HepG2 (cell line): Measurements from ENCODE around the gene COG1. TPM values are rescaled to one million over a fixed set of nuclear protein-coding genes. Genes with fewer than 3 reads are reported as not detected.

Experiments used
- AGO2 ChIP-seq: fragments of 200-400 bp; formaldehyde crosslinking; optimal IDR thresholded peaks from 2 replicates; pipeline ENCODE3; 2017; ENCODE audit warnings: mild to moderate bottlenecking, low read depth, low read length, moderate library complexity
- DDIT3 ChIP-seq: sonication (generic); formaldehyde crosslinking; IDR thresholded peaks from 2 replicates; pipeline ENCODE4 v1.4.0; 2020; ENCODE audit warnings: mild to moderate bottlenecking, missing genetic modification reagents
- KDM2A ChIP-seq: sonication (generic); formaldehyde crosslinking; IDR thresholded peaks from 2 replicates; pipeline ENCODE4 v1.4.0; 2020; ENCODE audit warnings: low read depth, missing genetic modification reagents, borderline replicate concordance
- KLF15 ChIP-seq: sonication (generic); formaldehyde crosslinking; IDR thresholded peaks from 2 replicates; pipeline ENCODE4 v1.8.1; 2023; ENCODE audit warnings: borderline replicate concordance, mild to moderate bottlenecking, inconsistent platforms, missing genetic modification reagents, mixed read lengths
- U2AF2 ChIP-seq: fragments of 200-400 bp; formaldehyde crosslinking; IDR thresholded peaks from 2 replicates; pipeline ENCODE4 v1.6.1; 2017; ENCODE audit warnings: low read depth, mild to moderate bottlenecking, low read length
- ZNF224 ChIP-seq: sonication (generic); formaldehyde crosslinking; IDR thresholded peaks from 2 replicates; pipeline ENCODE4 v1.5.0; 2020; ENCODE audit warnings: mild to moderate bottlenecking, missing genetic modification reagents
- ZNF354B ChIP-seq: sonication (generic); formaldehyde crosslinking; IDR thresholded peaks from 2 replicates; pipeline ENCODE4 v1.8.0; 2022; ENCODE audit warnings: mild to moderate bottlenecking, missing genetic modification reagents
- ZNF550 ChIP-seq: sonication (generic); formaldehyde crosslinking; IDR thresholded peaks from 2 replicates; pipeline ENCODE4 v1.4.0; 2020; ENCODE audit warnings: mild to moderate bottlenecking, missing genetic modification reagents, borderline replicate concordance
- ZNF552 ChIP-seq: sonication (generic); formaldehyde crosslinking; IDR thresholded peaks from 2 replicates; pipeline ENCODE4 v1.9.0; 2022; ENCODE audit warnings: missing genetic modification reagents, mild to moderate bottlenecking, borderline replicate concordance
- ZNF569 ChIP-seq: sonication (generic); formaldehyde crosslinking; IDR thresholded peaks from 2 replicates; pipeline ENCODE4 v1.5.0; 2020; ENCODE audit warnings: mild to moderate bottlenecking, missing genetic modification reagents, moderate library complexity, borderline replicate concordance
- ZNF597 ChIP-seq: sonication (generic); formaldehyde crosslinking; IDR thresholded peaks from 2 replicates; pipeline ENCODE4 v1.5.0; 2020; ENCODE audit warnings: missing genetic modification reagents
- ZNF749 ChIP-seq: sonication (generic); formaldehyde crosslinking; IDR thresholded peaks from 2 replicates; pipeline ENCODE4 v1.8.0; 2022; ENCODE audit warnings: mild to moderate bottlenecking, missing genetic modification reagents, moderate library complexity, borderline replicate concordance
- ZNF788 ChIP-seq: sonication (generic); formaldehyde crosslinking; IDR thresholded peaks from 2 replicates; pipeline ENCODE4 v1.5.0; 2020; ENCODE audit warnings: mild to moderate bottlenecking, missing genetic modification reagents, borderline replicate concordance
- ZNF792 ChIP-seq: IDR thresholded peaks from 2 replicates; pipeline ENCODE4 v1.6.1; 2016
- ZNF800 ChIP-seq: sonication (generic); formaldehyde crosslinking; IDR thresholded peaks from 2 replicates; pipeline ENCODE4 v1.4.0; 2020; ENCODE audit warnings: missing genetic modification reagents
- polyA plus RNA-seq, 8 experiments: library from polyadenylated mRNA; depleted of rRNA in 3 of 8; stranded (reverse) in 7 of 8; unstranded in 1 of 8; fragments of >200 nt; fragmentation: Illumina TruSeq in 4 of 8; extraction: Trizol in 4 of 8; gene quantifications; 2 replicates each; pipeline versions ENCODE4 v1.2.1 to v1.2.3, GENCODE V29; 2011 to 2016; ENCODE audit warnings: low read depth in 4 of 8, missing spikeins in 1 of 8, mixed read lengths in 1 of 8; ENCODE audit not compliant: insufficient read depth in 1 of 8
- total RNA-seq, 5 experiments: library from RNA; depleted of rRNA; stranded (reverse); fragments of >200 nt; fragmentation: Illumina TruSeq; extraction: Trizol; gene quantifications; 2 replicates each; pipeline ENCODE4 v1.2.3, GENCODE V29; 2016; ENCODE audit warnings: low read depth in 1 of 5
- TF ChIP-seq, protein P1 (sequence below): IDR thresholded peaks from 2 replicates; pipeline ENCODE4 v1.6.1; 2016; ENCODE audit warnings: control low read depth
- TF ChIP-seq, protein P2 (sequence below): sonication (generic); IDR thresholded peaks from 2 replicates; pipeline ENCODE4 v1.6.1; 2016; ENCODE audit warnings: low read depth, borderline replicate concordance
- TF ChIP-seq, protein P3 (sequence below): sonication (generic); formaldehyde crosslinking; IDR thresholded peaks from 2 replicates; pipeline ENCODE4 v1.4.0; 2020; ENCODE audit warnings: mild to moderate bottlenecking, low read depth, missing genetic modification reagents
- TF ChIP-seq, protein P4 (sequence below): sonication (generic); formaldehyde crosslinking; IDR thresholded peaks from 2 replicates; pipeline ENCODE4 v1.4.0; 2020; ENCODE audit warnings: mild to moderate bottlenecking, missing genetic modification reagents

The COG1 gene
- total and polyA plus RNA-seq, 2 of the 13 experiments (the other 11 are each of a cell fraction or from before 2014, with no cell fraction given) = 36.6 to 39.7 TPM

DNA sequence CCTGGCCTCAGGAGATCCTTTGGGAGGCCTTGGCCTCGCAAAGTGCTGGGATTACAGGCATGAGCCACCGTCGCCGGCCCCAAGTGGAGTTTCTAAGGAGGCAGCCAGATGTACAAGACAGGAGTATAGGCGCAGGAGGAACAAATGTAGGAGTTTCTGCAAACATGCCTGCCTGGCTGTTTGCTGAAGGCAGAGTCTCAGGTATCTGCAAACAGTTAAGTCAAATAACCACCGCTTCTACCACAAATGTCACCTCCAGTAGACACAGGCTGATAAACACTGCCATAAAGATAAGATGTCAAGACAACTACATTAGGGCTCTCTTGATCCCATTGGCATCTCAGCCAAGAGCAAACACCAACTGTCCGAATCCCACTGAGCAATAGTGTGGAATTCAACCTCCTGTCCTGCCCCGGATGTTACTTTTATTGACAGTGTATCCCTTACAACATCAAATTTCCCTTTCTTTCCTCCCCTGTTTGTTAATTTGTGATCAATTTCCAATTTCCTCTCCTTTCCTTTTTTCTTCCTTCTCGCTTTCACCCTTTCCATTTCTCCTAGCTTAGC lies 5.6 kb upstream of the COG1 start (continued):
- no peak for TF ChIP-seq U2AF2
- TF ChIP-seq, protein P1, sequence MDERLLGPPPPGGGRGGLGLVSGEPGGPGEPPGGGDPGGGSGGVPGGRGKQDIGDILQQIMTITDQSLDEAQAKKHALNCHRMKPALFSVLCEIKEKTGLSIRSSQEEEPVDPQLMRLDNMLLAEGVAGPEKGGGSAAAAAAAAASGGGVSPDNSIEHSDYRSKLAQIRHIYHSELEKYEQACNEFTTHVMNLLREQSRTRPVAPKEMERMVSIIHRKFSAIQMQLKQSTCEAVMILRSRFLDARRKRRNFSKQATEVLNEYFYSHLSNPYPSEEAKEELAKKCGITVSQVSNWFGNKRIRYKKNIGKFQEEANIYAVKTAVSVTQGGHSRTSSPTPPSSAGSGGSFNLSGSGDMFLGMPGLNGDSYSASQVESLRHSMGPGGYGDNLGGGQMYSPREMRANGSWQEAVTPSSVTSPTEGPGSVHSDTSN = peak; percentile 60
- TF ChIP-seq KDM2A = peak; percentile 66; the same call in 1 of the 2 replicates
- TF ChIP-seq, protein P2, sequence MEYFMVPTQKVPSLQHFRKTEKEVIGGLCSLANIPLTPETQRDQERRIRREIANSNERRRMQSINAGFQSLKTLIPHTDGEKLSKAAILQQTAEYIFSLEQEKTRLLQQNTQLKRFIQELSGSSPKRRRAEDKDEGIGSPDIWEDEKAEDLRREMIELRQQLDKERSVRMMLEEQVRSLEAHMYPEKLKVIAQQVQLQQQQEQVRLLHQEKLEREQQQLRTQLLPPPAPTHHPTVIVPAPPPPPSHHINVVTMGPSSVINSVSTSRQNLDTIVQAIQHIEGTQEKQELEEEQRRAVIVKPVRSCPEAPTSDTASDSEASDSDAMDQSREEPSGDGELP = peak; percentile 41; the same call in 1 of the 2 replicates
- TF ChIP-seq DDIT3 = 0 out of 2 replicates have a peak, but pooled peaks have one; percentile 18
- no peak for TF ChIP-seq ZNF354B (CRISPR knock-in tag)
- TF ChIP-seq ZNF788 (CRISPR knock-in tag) = peak; percentile 92; the same call in 1 of the 2 replicates
- TF ChIP-seq ZNF792 = peak; percentile 92
- TF ChIP-seq, protein P3, sequence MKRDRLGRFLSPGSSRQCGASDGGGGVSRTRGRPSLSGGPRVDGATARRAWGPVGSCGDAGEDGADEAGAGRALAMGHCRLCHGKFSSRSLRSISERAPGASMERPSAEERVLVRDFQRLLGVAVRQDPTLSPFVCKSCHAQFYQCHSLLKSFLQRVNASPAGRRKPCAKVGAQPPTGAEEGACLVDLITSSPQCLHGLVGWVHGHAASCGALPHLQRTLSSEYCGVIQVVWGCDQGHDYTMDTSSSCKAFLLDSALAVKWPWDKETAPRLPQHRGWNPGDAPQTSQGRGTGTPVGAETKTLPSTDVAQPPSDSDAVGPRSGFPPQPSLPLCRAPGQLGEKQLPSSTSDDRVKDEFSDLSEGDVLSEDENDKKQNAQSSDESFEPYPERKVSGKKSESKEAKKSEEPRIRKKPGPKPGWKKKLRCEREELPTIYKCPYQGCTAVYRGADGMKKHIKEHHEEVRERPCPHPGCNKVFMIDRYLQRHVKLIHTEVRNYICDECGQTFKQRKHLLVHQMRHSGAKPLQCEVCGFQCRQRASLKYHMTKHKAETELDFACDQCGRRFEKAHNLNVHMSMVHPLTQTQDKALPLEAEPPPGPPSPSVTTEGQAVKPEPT (CRISPR knock-in tag) = no peak
- TF ChIP-seq ZNF552 (CRISPR knock-in tag) = no peak
- TF ChIP-seq, protein P4, sequence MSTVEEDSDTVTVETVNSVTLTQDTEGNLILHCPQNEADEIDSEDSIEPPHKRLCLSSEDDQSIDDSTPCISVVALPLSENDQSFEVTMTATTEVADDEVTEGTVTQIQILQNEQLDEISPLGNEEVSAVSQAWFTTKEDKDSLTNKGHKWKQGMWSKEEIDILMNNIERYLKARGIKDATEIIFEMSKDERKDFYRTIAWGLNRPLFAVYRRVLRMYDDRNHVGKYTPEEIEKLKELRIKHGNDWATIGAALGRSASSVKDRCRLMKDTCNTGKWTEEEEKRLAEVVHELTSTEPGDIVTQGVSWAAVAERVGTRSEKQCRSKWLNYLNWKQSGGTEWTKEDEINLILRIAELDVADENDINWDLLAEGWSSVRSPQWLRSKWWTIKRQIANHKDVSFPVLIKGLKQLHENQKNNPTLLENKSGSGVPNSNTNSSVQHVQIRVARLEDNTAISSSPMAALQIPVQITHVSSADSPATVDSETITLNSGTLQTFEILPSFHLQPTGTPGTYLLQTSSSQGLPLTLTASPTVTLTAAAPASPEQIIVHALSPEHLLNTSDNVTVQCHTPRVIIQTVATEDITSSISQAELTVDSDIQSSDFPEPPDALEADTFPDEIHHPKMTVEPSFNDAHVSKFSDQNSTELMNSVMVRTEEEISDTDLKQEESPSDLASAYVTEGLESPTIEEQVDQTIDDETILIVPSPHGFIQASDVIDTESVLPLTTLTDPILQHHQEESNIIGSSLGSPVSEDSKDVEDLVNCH (CRISPR knock-in tag) = no peak
- no peak for TF ChIP-seq AGO2
- TF ChIP-seq ZNF749 (CRISPR knock-in tag) = peak; percentile 78; the same call in 1 of the 2 replicates
- peak; percentile 78; the same call in 1 of the 2 replicates for TF ChIP-seq ZNF800
- no peak for TF ChIP-seq ZNF224 (CRISPR knock-in tag)
- no peak for TF ChIP-seq ZNF550
- no peak for TF ChIP-seq ZNF569
- no peak for TF ChIP-seq ZNF597
- no peak for TF ChIP-seq KLF15 (CRISPR knock-in tag)
